Gastroesophageal sphincter (tissue), 4 donors: ENCODE measurements around the gene SLC26A9. TPM values are rescaled to one million over a fixed set of nuclear protein-coding genes. Genes with fewer than 3 reads are reported as not detected.

Source experiments
- ATAC-seq: fragments of 150-250 bp; one replicate; pipeline ENCODE4 v1.9.1; 2016; ENCODE audit warnings: mild to moderate bottlenecking, moderate library complexity
- H3K27ac ChIP-seq, 4 donors: fragments of 200-600 bp; sonication (generic) in 3 of 4; 1 replicate in 3 of 4; 2 replicates in 1 of 4; pipeline ENCODE4 v1.5.1; 2016 to 2019
- H3K27me3 ChIP-seq: fragments of 200-600 bp; sonication (generic); one replicate; pipeline ENCODE4 v1.5.1; 2019
- H3K36me3 ChIP-seq, 2 donors: fragments of 200-600 bp; sonication (generic); one replicate each; pipeline ENCODE4 v1.5.1; 2019; ENCODE audit warnings: control low read depth in 1 of 2
- H3K4me1 ChIP-seq, 3 donors: fragments of 200-600 bp; sonication (generic); 1 replicate in 2 of 3; 2 replicates in 1 of 3; pipeline ENCODE4 v1.5.1; 2016 to 2019; ENCODE audit warnings: control low read depth in 2 of 3
- H3K4me3 ChIP-seq, 2 donors: fragments of 200-600 bp; sonication (generic); one replicate each; pipeline ENCODE4 v1.5.1; 2019; ENCODE audit warnings: mild to moderate bottlenecking in 1 of 2, moderate library complexity in 1 of 2
- H3K9me3 ChIP-seq, 3 donors: fragments of 200-600 bp; sonication (generic); one replicate each; pipeline ENCODE4 v1.5.1; 2017 to 2019; ENCODE audit warnings: control low read depth in 2 of 3
- EP300 ChIP-seq: sonication (generic); formaldehyde crosslinking; IDR thresholded peaks from one replicate; pipeline ENCODE4 v1.6.1; 2017; ENCODE audit warnings: antibody characterized with exemption, mild to moderate bottlenecking
- POLR2A ChIP-seq, 2 donors: fragments of 450-650 bp; IDR thresholded peaks; one replicate each; pipeline ENCODE4 v1.6.1; 2017; ENCODE audit warnings: antibody characterized with exemption in 2 of 2, mild to moderate bottlenecking in 2 of 2, moderate library complexity in 1 of 2
- POLR2AphosphoS5 ChIP-seq: sonication (generic); formaldehyde crosslinking; IDR thresholded peaks from one replicate; pipeline ENCODE4 v1.6.1; 2017; ENCODE audit warnings: antibody characterized with exemption
- WGBS, 2 donors: methylation state at CpG; one replicate each; pipeline ENCODE4 v1.1.5; 2018; ENCODE audit warnings: low coverage in 1 of 2; 5-methylcytosine and 5-hydroxymethylcytosine counted together
- total RNA-seq, 4 donors: library from RNA; depleted of rRNA; stranded (reverse); fragments of >200 nt; gene quantifications; one replicate each; pipeline ENCODE4 v1.1.0, GENCODE V29; 2016
- TF ChIP-seq, protein P1 (sequence below), 4 experiments: fragments of 200-600 bp in 2 of 4; fragments of 450-650 bp in 2 of 4; sonication (generic) in 1 of 4; IDR thresholded peaks; one replicate each; pipeline ENCODE4 v1.5.1; 2017 to 2019; ENCODE audit warnings: antibody characterized with exemption in 4 of 4, mild to moderate bottlenecking in 2 of 4, moderate library complexity in 2 of 4

SLC26A9 gene
- total RNA-seq, 4 donors from 2014 or later, result 0.16 TPM; not detected in 3

DNA sequence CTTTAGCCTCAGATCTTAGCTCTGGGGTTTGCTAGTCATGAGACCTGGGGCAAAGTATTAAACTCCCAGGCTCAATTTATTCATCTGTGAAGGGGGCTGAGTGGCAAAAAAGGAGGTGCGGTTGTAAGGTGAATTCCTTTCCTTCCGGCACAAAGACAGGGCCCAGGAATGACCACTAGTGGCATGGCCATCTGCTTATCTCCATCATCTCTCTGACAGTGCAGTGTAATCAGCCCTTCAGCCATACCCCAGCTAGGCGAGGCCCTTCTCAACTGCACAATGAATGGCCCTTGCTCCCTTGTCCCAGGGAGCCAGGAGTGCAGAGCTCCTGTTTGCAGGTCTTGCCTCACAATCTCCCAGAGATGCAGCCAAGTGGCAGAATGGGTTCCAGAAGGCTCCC, 5.6 kb upstream of the SLC26A9 start:
- Histone ChIP-seq H3K4me3 (no peak overlapping the region), H3K36me3 (no peaks in the 10 kb centered on the region), H3K4me1 (no peaks in the 10 kb centered on the region), H3K27ac (no peak overlapping the region), H3K9me3 (no peaks in the 10 kb centered on the region), H3K27me3 (peaks cover 16% of the 10 kb centered on the region)
- whole genome bisulfite sequencing, 2 donors, result 75 to 100% methylated on average over 2 to 3 of the region's 3 CpGs
- ATAC-seq, result no peak
- TF ChIP-seq POLR2AphosphoS5 (no peak), EP300 (no peak), POLR2A (IDR thresholded peaks at IDR 0.05) (no peak)
- TF ChIP-seq, protein P1, sequence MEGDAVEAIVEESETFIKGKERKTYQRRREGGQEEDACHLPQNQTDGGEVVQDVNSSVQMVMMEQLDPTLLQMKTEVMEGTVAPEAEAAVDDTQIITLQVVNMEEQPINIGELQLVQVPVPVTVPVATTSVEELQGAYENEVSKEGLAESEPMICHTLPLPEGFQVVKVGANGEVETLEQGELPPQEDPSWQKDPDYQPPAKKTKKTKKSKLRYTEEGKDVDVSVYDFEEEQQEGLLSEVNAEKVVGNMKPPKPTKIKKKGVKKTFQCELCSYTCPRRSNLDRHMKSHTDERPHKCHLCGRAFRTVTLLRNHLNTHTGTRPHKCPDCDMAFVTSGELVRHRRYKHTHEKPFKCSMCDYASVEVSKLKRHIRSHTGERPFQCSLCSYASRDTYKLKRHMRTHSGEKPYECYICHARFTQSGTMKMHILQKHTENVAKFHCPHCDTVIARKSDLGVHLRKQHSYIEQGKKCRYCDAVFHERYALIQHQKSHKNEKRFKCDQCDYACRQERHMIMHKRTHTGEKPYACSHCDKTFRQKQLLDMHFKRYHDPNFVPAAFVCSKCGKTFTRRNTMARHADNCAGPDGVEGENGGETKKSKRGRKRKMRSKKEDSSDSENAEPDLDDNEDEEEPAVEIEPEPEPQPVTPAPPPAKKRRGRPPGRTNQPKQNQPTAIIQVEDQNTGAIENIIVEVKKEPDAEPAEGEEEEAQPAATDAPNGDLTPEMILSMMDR (IDR thresholded peaks at IDR 0.05), result no peak

DNA sequence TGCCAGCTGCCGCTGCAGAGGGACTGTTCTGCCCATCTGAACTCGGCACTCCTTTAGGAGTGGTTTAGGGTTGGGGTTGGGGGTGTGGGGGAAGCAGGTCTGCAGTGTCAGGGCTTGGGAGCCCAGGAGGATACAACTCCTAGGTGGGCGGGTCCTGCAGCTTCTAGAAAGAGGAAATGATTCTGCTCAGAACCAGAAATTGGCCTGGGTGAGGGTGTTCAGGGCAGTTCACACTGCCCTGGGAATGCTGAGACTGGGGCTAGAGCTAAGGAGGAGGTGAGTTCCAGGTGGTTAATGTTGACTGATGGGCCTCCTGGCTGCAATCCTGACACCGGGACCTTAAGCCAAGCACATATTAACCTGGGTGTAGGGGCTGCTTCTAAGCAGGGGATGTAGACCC, 4.8 kb upstream of the SLC26A9 start:
- Histone ChIP-seq H3K4me1 (no peaks in the 10 kb centered on the region), H3K27ac (no peak overlapping the region), H3K9me3 (no peaks in the 10 kb centered on the region), H3K4me3 (no peak overlapping the region), H3K27me3 (peaks cover 25% of the 10 kb centered on the region), H3K36me3 (no peaks in the 10 kb centered on the region)
- ATAC-seq, result no peak
- no peak for TF ChIP-seq POLR2A (IDR thresholded peaks at IDR 0.05)
- TF ChIP-seq, protein P1 (IDR thresholded peaks at IDR 0.05), result no peak
- TF ChIP-seq EP300, result no peak
- TF ChIP-seq POLR2AphosphoS5, result no peak
- no CpG with 5 or more reads among the region's 4 CpGs for WGBS, 2 donors

DNA sequence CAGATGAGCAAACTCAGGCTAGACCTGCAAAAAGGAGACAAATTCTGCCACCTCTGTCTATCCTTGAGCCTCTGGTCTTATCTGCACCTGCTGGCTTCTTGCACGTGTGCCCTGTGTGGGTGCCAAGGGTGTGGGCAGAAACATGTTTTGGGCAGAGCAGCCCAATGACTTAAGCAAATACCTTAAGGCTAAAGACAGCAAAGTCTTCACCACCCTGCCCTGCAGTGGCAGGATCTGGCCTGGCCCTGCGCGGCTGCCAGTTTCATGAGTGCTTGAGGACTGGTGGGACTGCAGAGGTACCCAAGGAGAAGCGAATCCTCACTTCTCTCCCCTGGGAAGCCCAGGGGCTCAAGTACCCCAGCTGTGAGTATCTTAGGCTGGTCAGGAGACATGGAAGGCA, 3.8 kb upstream of the SLC26A9 start:
- Histone ChIP-seq H3K27me3 (peaks cover 35% of the 10 kb centered on the region), H3K4me3 (no peak overlapping the region), H3K9me3 (no peaks in the 10 kb centered on the region), H3K27ac (no peak overlapping the region), H3K4me1 (no peaks in the 10 kb centered on the region), H3K36me3 (no peaks in the 10 kb centered on the region)
- no peak for ATAC-seq
- TF ChIP-seq, protein P1 (IDR thresholded peaks at IDR 0.05), result no peak
- no peak for TF ChIP-seq POLR2A (IDR thresholded peaks at IDR 0.05)
- TF ChIP-seq EP300, result no peak
- TF ChIP-seq POLR2AphosphoS5, result no peak
- WGBS, 2 donors, result 83% methylated on average over 1 of the region's 4 CpGs; no CpG with 5 or more reads in 1 of the 2 donors

DNA sequence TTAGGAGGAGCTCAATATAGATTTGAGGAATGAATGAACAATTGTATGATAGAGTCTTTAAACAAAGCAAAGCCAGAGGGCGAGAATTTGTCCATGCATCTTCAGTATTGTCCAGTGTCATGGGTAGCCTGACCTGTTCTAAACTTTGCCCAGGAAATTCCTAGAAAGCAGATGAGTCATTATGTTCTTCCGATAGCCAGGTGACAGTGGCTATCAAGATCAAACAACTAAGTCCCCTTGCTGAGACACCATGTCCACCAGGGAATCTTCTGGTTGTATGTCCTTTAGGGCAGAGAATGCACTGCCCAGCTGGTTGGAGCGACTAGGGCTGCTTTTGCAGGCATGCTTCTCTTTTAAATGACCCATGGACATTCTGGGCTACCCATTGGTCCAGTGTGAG, 1.8 kb upstream of the SLC26A9 start:
- no peaks in the 10 kb centered on the region for H3K4me1 ChIP-seq
- no peak for TF ChIP-seq POLR2A (IDR thresholded peaks at IDR 0.05)
- TF ChIP-seq POLR2AphosphoS5, result no peak
- TF ChIP-seq, protein P1 (IDR thresholded peaks at IDR 0.05), result no peak
- no peak for TF ChIP-seq EP300
- no peaks in the 10 kb centered on the region for H3K36me3 ChIP-seq
- WGBS, 2 donors, result 88% methylated on average over 2 of the region's 3 CpGs; no CpG with 5 or more reads in 1 of the 2 donors
- no peak overlapping the region for H3K4me3 ChIP-seq
- no peak for ATAC-seq
- H3K27me3 ChIP-seq, result peaks cover 47% of the 10 kb centered on the region
- H3K27ac ChIP-seq, result no peak overlapping the region
- H3K9me3 ChIP-seq, result no peaks in the 10 kb centered on the region

DNA sequence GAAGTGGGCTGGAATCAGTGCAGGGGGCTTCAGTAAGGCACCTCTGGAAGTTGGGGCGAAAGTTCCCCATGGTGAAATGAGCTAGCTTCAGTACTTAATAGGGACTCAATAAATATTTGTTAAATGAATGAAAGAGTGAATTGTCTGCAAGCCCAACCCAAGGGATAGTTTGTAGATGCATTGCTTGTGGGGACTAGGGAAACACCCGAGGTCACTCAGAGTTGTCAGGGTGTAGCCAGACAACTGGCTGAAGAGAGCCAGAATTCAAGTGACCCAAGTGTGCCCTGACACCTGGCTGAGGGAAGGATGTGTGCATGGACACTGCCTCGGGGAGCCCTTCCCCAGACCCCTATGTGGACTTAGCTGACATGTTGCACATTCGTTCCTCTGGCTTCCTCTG, 1.3 kb upstream of the SLC26A9 start:
- 54% methylated on average over 3 of the region's 4 CpGs; no CpG with 5 or more reads in 1 of the 2 donors for WGBS, 2 donors
- TF ChIP-seq, protein P1 (IDR thresholded peaks at IDR 0.05), result no peak
- no peak for TF ChIP-seq POLR2AphosphoS5
- TF ChIP-seq POLR2A (IDR thresholded peaks at IDR 0.05), result no peak
- no peak for TF ChIP-seq EP300
- Histone ChIP-seq H3K9me3 (no peaks in the 10 kb centered on the region), H3K27ac (no peak overlapping the region), H3K4me3 (no peak overlapping the region), H3K4me1 (no peaks in the 10 kb centered on the region), H3K27me3 (peaks cover 51% of the 10 kb centered on the region), H3K36me3 (no peaks in the 10 kb centered on the region)
- ATAC-seq, result no peak
